WERI-Rb-1 (cell line): ENCODE data around the gene MICA.

Source experiments
- DNase-seq: peaks from one replicate; pipeline ENCODE4 v3.0.0-alpha.2; 2020
- H3K27ac ChIP-seq: fragments of 250-450 bp; sonication (Bioruptor Pico); 2 replicates; pipeline ENCODE4 v1.5.1; 2020; ENCODE audit warnings: mild to moderate bottlenecking, moderate library complexity
- H3K27me3 ChIP-seq: fragments of 250-450 bp; sonication (Bioruptor Pico); 2 replicates; pipeline ENCODE4 v1.5.1; 2021; ENCODE audit warnings: mild to moderate bottlenecking, low read depth, moderate library complexity; ENCODE audit not compliant: insufficient read depth, severe bottlenecking
- H3K36me3 ChIP-seq: fragments of 250-450 bp; sonication (Bioruptor Pico); 2 replicates; pipeline ENCODE4 v1.5.1; 2020; ENCODE audit warnings: mild to moderate bottlenecking, moderate library complexity
- H3K4me3 ChIP-seq: 2 replicates; pipeline ENCODE4 v1.5.1; 2011; ENCODE audit warnings: low read depth, mild to moderate bottlenecking, control low read depth, low read length
- H3K9me3 ChIP-seq: fragments of 250-450 bp; sonication (Bioruptor Pico); 2 replicates; pipeline ENCODE4 v1.5.1; 2021; ENCODE audit warnings: mild to moderate bottlenecking, moderate library complexity; ENCODE audit not compliant: severe bottlenecking
- CTCF ChIP-seq: IDR thresholded peaks from 2 replicates; pipeline ENCODE4 v1.5.1; 2011; ENCODE audit warnings: low read depth, mild to moderate bottlenecking, control low read depth, inconsistent platforms, low read length

The MICA gene

GRCh38 chr6:31464252-31465184 is 61.1 kb downstream of the MICA start:
- DNase-seq, result no peak
- no peak overlapping the region for H3K27ac ChIP-seq
- no peaks in the 10 kb centered on the region for H3K36me3 ChIP-seq
- no peak overlapping the region for H3K4me3 ChIP-seq
- TF ChIP-seq CTCF, result no peak
- no peaks in the 10 kb centered on the region for H3K27me3 ChIP-seq
- H3K9me3 ChIP-seq, result no peaks in the 10 kb centered on the region
